GM19351 (cell line): Measurements from ENCODE around the gene PCDHGA3.
A peak's percentile ranks its signal among the peaks of the same experiment; 100 is the strongest.
"Not testable (repeated sequence)": the region's sequence is repeated elsewhere in the genome, so short reads cannot be mapped to it uniquely, and the experiment has no call there.

ENCODE experiments used
- ATAC-seq: cut with Tn5 transposase; IDR thresholded peaks from one replicate; pipeline ENCODE4 v1.9.1; 2021; ENCODE audit warnings: mild to moderate bottlenecking, moderate library complexity; ENCODE audit not compliant: unreplicated experiment

Gene PCDHGA3

DNA sequence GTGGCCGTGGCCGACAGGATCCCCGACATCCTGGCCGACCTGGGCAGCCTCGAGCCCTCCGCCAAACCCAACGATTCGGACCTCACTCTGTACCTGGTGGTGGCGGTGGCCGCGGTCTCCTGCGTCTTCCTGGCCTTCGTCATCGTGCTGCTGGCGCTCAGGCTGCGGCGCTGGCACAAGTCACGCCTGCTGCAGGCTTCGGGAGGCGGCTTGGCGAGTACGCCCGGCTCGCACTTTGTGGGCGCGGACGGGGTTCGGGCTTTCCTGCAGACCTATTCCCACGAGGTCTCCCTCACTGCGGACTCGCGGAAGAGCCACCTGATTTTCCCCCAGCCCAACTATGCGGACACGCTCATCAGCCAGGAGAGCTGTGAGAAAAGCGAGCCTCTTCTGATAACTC lies 2.4 kb downstream of the PCDHGA3 start:
- not testable (repeated sequence) for ATAC-seq

DNA sequence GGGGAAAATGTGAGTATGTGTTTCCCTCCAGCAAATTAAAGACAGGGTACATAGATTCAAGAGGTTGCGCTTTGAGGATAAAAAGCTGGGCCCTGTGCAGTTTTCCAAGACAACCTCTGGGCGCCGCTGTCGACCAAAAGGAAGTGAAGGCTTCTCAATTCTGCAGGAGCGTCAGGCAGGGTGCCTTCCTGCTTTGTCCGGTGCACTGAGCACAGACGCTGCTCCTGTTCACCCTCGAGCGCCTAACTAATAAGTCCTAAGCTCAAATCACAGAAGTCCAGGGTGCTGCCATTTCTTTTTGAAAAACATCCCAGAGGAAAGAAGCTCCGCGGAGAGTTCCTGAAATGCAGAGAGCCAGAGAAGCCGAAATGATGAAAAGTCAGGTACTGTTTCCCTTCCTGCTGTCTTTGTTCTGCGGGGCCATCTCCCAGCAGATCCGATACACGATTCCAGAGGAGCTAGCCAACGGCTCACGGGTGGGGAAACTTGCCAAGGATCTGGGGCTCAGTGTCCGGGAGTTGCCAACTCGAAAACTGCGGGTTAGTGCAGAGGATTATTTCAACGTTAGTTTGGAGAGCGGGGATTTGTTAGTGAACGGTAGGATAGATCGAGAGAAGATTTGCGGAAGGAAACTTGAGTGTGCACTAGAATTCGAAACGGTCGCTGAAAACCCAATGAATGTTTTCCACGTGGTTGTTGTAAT lies 6.4 kb downstream of the PCDHGA3 start, which contains the start of gene PCDHGB1:
Gene PCDHGB1 (plus strand): TSS at position 183 of the 703 bp plus-strand sequence. CDS start 162 bp downstream, at position 345.
- ATAC-seq, result peak; percentile 73

DNA sequence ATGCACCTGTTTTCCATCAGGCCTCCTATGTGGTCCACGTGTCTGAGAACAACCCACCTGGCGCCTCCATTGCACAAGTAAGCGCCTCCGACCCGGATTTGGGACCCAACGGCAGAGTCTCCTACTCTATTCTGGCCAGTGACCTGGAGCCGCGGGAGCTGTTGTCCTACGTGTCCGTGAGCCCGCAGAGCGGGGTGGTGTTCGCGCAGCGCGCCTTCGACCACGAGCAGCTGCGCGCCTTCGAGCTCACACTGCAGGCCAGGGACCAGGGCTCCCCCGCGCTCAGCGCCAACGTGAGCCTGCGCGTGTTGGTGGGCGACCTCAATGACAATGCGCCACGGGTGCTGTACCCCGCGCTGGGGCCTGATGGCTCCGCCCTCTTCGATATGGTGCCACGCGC lies 8.0 kb downstream of the PCDHGA3 start:
- no peak for ATAC-seq

DNA sequence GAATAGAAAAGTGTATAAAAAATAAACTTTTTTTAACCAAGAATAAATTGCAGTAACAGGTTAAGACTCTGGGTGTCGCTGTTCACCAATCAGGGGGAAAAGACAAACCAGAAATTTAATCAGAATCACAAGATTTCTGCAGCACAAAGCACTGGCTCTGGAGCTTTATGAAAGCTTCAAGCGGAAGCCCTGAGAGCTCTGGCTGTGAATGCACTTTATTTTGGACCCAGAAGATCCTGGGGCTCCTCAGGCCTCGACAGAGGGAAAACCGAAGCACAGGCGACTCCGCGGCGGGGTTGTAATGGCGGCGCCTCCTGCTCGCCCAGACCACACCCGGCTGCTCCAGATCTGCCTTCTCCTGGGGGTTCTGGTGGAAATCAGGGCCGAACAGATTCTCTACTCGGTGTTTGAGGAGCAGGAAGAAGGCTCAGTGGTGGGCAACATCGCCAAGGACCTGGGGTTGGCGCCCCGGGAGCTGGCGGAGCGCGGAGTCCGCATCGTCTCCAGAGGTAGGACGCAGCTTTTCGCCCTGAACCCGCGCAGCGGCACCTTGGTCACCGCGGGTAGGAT lies 11.4 kb downstream of the PCDHGA3 start, which contains the start of gene PCDHGA4:
Gene PCDHGA4 (plus strand): TSS at position 122 of the 570 bp plus-strand sequence. CDS start 87 bp downstream, at position 209.
- no peak for ATAC-seq

DNA sequence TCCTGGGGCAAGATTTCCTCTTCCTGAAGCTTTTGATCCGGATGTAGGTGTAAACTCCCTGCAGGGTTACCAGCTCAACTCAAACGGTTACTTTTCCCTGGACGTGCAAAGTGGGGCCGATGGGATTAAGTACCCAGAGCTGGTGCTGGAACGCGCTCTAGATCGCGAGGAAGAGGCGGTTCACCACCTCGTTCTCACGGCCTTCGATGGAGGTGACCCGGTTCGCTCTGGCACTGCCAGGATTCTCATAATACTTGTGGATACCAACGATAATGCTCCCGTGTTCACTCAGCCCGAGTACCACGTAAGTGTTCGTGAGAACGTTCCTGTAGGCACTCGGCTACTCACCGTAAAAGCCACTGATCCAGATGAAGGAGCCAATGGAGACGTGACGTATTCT lies 12.0 kb downstream of the PCDHGA3 start:
- ATAC-seq, result no peak

DNA sequence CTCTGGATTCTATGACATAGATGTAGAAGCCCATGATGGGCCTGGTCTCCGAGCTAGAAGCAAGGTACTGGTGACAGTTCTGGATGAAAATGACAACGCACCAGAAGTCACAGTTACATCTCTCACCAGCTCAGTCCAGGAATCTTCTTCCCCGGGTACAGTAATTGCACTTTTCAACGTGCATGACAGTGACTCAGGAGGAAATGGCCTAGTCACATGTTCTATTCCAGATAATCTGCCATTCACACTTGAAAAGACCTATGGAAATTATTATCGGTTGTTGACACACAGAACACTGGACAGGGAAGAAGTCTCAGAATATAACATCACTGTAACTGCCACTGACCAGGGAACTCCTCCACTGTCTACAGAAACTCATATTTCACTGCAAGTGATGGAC lies 12.5 kb downstream of the PCDHGA3 start:
- ATAC-seq, result no peak

DNA sequence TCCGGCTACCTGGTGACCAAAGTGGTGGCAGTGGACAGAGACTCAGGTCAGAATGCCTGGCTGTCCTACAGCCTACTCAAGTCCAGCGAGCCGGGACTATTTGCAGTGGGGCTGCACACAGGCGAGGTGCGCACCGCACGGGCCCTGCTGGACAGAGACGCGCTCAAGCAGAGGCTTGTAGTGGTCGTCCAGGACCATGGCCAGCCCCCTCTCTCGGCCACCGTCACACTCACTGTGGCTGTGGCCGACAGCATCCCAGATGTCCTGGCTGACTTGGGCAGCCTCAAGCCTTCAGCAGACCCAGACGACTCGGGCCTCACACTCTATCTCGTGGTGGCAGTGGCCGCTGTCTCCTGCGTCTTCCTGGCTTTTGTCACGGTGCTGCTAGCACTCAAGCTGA lies 13.3 kb downstream of the PCDHGA3 start:
- no peak for ATAC-seq

DNA sequence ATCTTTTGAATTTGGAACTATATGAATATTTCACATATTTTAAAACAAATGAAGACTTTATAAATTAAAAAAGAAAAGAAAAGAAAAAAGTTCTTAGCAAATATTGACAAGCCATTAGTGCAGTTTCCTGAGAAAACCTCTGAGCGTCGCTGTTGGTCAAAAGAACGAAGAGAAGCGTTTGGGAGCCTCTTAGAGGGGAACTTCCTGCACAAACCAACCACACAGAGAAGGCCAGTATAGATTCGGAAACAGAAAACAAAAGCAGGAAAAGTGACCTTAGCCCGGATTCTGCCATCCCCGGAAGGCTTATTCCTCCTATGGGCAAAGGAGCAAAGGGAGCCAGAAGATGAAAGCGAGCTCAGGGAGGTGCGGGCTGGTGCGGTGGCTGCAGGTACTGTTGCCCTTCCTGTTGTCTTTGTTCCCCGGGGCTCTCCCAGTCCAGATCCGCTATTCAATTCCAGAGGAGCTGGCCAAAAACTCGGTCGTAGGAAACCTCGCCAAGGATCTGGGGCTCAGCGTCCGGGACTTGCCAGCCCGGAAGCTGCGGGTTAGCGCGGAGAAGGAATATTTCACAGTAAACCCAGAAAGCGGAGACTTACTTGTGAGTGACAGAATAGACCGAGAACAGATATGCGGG lies 16.3 kb downstream of the PCDHGA3 start, which contains the start of gene PCDHGB2:
Gene PCDHGB2 (plus strand): TSS at position 205 of the 637 bp plus-strand sequence. CDS start 142 bp downstream, at position 347.
- ATAC-seq, result peak; percentile 81

DNA sequence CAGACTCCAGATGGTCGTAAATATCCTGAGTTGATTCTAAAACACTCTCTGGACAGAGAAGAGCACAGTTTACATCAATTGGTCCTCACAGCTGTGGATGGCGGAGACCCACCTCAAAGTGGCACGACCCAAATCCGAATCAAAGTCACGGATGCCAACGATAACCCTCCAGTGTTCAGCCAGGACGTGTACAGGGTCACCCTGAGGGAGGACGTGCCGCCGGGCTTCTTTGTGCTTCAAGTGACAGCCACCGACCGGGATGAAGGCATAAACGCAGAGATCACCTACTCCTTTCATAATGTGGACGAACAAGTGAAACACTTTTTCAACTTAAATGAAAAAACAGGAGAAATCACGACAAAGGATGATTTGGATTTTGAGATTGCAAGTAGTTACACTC lies 17.1 kb downstream of the PCDHGA3 start:
- no peak for ATAC-seq

DNA sequence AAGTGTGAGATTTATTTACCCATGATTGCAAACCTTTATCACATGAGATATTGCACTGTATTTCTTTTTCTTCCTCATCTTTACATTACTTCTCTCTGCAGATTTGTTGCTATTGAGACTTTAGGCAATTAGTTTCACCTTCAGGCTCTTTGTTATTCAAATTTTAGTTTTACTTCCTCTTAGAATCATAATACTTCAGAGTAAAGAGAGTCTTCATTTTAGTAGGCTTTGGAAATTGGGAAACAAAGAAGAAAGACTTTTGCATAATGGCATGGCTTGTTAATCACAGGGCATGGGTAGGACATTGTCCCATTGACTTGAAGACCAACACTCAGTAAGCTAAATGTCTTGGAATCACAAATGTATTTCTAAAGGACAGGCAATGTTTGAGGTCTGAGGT lies 19.1 kb downstream of the PCDHGA3 start:
- no peak for ATAC-seq

DNA sequence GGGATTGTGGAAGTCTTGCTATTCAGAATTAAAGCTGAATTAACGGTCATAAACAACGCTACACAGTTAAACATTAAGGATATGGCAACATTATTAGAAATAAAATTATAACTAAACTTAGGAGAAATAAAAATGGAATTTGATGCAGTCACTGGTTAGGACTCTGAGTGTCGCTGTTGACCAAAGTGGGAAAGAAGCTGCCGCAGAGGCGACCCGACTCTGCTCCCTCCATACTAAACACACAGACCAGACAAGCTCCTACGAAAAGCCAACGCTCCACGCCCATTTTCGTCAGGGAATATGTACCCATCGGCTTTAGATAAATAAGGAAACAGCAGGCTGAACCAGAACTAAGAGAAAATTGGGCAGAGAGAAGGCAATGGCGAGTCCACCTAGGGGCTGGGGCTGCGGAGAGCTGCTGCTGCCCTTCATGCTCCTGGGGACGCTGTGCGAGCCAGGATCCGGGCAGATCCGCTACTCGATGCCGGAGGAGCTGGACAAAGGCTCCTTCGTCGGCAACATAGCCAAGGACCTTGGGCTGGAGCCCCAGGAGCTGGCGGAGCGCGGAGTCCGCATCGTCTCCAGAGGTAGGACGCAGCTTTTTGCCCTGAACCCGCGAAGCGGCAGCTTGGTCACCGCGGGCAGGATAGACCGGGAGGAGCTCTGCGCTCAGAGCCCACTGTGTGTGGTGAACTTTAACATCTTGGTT lies 20.5 kb downstream of the PCDHGA3 start, which contains the start of gene PCDHGA5:
Gene PCDHGA5 (plus strand): TSS at position 211 of the 709 bp plus-strand sequence. CDS start 169 bp downstream, at position 380.
- no peak for ATAC-seq

DNA sequence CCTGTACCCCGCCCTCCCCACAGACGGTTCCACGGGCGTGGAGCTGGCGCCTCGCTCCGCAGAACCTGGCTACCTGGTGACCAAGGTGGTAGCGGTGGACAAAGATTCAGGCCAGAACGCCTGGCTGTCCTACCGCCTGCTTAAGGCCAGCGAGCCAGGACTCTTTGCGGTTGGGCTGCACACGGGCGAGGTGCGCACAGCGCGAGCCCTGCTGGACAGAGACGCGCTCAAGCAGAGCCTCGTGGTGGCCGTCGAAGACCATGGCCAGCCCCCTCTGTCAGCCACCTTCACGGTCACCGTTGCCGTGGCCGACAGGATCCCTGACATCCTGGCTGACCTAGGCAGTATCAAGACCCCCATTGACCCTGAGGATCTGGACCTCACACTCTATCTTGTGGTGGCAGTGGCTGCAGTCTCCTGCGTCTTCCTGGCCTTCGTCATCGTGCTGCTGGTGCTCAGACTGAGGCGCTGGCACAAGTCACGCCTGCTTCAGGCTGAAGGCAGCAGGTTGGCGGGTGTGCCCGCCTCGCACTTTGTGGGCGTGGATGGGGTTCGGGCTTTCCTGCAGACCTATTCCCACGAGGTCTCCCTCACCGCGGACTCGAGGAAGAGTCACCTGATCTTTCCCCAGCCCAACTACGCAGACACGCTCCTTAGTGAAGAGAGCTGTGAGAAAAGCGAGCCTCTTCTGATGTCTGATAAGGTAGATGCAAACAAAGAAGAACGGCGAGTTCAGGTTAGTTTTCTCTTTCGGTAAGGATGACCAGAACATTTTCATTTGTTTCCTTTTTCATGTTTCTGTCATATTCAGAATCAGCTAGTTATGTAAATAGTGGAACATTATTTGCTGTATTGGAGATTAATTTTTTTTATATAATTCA lies 22.6 kb downstream of the PCDHGA3 start:
- ATAC-seq, result no peak

DNA sequence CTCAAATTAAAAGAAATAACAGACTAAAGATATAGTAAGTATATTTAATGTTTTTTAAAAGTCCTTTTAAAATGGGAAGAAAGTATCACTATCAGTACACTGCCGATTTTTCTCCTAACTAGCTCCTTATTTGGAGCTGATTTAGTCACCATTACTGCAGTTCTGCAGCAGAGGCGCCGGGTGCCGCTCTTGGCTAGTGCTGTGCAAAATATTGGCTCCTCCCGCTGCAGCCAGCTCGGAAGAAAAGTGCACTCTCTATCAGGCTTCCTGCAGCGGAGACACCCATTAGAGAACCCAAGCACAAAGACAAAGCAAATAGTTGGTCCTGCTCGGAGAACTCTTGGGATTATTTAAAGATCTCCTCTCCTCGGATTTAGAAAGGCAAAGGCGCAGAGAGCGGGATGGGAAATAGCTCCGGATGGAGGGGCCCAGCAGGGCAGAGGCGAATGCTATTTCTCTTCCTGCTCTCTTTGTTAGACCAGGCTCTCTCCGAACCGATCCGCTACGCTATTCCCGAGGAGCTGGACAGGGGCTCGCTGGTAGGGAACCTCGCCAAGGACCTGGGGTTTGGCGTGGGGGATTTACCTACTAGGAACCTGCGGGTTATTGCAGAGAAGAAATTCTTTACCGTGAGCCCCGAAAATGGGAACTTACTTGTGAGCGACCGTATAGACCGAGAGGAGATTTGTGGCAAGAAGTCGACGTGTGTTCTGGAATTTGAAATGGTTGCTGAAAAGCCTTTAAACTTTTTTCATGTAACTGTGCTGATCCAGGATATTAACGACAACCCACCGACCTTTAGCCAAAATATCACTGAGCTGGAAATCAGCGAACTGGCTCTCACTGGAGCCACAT lies 26.6 kb downstream of the PCDHGA3 start, which contains the start of gene PCDHGB3:
Gene PCDHGB3 (plus strand): TSS at position 249 of the 855 bp plus-strand sequence. CDS start 153 bp downstream, at position 402.
- ATAC-seq, result peak; percentile 99

DNA sequence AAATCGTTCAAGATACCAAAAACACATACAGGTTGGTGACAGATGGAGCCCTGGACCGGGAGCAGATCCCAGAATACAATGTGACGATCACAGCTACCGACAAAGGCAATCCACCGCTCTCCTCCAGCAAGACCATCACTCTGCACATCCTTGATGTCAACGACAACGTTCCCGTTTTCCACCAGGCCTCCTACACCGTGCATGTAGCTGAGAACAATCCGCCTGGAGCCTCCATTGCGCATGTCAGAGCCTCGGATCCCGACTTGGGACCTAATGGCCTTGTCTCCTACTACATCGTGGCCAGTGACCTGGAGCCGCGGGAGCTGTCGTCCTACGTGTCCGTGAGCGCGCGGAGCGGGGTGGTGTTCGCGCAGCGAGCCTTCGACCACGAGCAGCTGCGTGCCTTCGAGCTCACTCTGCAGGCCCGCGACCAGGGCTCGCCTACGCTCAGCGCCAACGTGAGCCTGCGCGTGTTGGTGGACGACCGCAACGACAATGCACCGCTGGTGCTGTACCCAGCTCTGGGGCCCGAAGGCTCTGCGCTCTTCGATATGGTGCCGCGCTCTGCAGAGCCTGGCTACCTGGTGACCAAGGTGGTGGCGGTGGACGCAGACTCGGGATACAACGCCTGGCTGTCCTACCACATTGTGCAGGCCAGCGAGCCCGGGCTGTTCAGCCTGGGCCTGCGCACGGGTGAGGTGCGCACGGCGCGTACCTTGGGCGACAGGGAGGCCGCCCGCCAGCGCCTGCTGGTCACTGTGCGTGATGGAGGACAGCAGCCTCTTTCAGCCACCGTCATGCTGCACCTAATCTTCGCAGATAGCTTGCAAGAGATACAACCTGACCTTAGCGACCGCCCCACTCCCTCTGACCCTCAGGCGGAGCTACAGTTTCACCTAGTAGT lies 28.2 kb downstream of the PCDHGA3 start:
- ATAC-seq, result no peak

DNA sequence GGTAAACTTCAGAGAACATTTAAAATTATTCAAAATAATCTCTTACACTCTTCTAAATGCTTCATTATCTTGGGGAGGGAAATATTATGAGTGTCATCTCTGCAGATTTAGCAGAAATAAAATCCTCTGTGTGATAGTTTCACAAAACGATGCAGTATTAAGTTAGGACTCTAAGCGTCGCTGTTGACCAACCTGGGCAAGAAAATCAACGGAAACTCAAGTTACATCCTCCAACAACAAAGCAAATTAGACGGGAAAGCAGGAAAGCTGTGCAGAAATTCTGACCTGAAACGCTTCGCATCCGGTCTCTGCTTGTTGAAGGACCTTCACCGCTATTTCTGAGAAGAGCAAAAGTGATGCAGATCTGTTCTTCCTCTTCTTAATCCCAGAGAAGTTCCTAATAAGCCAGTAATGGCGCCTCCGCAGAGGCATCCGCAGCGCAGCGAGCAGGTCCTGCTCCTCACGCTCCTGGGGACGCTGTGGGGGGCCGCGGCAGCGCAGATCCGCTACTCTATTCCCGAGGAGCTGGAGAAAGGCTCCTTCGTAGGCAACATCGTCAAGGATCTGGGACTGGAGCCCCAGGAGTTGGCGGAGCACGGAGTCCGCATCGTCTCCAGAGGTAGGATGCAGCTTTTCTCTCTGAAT lies 30.2 kb downstream of the PCDHGA3 start, which contains the start of gene PCDHGA6:
Gene PCDHGA6 (plus strand): TSS at position 219 of the 645 bp plus-strand sequence. CDS start 193 bp downstream, at position 412.
- no peak for ATAC-seq

DNA sequence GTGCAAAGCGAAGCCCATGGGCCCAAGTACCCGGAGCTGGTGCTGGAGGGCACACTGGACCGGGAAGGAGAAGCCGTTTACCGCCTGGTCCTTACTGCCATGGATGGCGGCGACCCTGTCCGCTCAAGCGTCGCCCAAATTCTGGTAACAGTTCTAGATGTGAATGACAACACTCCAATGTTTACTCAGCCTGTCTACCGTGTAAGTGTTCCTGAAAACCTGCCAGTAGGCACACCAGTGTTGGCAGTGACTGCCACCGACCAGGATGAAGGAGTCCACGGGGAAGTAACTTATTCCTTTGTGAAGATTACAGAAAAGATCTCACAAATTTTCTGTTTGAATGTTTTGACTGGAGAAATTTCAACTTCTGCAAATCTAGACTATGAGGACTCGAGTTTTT lies 31.0 kb downstream of the PCDHGA3 start:
- no peak for ATAC-seq

DNA sequence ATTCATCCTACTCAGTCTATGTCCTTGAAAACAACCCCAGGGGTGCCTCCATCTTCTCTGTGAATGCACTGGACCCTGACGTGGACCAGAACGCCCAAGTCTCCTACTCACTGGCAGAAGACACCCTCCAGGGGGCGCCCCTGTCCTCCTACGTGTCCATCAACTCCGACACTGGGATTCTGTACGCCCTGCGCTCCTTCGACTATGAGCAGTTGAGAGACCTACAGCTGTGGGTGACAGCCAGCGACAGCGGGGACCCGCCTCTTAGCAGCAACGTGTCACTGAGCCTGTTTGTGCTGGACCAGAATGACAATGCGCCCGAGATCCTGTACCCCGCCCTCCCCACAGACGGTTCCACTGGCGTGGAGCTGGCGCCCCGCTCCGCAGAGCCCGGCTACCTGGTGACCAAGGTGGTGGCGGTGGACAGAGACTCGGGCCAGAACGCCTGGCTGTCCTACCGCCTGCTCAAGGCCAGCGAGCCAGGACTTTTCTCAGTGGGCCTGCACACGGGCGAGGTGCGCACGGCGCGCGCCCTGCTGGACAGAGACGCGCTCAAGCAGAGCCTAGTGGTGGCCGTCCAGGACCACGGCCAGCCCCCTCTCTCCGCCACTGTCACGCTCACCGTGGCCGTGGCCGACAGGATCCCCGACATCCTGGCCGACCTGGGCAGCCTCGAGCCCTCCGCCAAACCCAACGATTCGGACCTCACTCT lies 32.0 kb downstream of the PCDHGA3 start:
- not testable (repeated sequence) for ATAC-seq
